ENCODE measurements around the gene KRT76.

KRT76 gene

DNA sequence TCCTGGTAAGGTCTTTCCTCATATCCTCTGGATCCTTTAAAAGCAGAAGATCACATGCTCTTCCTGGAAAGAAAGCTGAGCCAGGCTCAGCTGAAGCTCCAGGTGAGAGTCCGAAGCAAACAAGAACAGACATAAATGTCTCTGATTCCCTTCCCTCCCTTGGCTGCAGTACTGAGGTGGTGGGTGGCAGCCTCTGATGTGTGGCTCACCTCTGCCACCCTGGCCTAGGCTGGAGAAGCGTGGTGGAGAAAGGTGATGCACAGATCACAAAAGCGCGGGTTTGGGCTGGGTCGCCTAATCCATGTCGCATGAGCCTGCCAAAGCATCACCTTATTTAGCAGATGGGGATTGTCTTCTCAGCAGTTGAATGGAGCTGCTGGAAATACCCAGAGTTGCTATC lies 2.8 kb upstream of the KRT76 start:
- TF ChIP-seq, protein P1, sequence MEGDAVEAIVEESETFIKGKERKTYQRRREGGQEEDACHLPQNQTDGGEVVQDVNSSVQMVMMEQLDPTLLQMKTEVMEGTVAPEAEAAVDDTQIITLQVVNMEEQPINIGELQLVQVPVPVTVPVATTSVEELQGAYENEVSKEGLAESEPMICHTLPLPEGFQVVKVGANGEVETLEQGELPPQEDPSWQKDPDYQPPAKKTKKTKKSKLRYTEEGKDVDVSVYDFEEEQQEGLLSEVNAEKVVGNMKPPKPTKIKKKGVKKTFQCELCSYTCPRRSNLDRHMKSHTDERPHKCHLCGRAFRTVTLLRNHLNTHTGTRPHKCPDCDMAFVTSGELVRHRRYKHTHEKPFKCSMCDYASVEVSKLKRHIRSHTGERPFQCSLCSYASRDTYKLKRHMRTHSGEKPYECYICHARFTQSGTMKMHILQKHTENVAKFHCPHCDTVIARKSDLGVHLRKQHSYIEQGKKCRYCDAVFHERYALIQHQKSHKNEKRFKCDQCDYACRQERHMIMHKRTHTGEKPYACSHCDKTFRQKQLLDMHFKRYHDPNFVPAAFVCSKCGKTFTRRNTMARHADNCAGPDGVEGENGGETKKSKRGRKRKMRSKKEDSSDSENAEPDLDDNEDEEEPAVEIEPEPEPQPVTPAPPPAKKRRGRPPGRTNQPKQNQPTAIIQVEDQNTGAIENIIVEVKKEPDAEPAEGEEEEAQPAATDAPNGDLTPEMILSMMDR (IDR thresholded peaks at IDR 0.05; ENCODE audit: low read depth, low read length) = no peak
- no peak for DNase-seq (ENCODE audit: low read depth, low spot score)
- in situ Hi-C loops (cut with HindIII; ENCODE audit: low sequenced_read_pairs) = no loop called here
- H3K4me3 ChIP-seq (ENCODE audit: low read depth, low read length) = no peak overlapping the region

DNA sequence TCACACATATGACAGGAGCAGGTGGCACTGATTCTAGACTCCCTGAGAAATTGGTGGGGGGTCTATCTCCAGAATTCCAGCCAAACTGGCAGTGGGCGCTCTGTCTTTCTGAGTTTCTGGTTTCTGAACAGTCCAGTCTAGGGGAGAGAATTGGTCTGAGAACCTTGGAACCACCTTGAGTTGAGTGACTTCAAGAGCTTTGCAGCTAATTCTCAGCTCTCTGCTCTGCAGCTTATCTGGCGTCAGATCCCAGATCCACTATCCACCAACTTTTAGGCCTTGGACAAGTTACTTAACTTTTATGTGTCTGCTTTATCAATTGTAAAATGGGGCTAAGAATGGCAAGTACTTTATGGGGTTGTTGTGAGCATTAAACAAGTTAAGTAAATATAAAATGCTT lies 1.7 kb upstream of the KRT76 start:
- H3K4me3 ChIP-seq (ENCODE audit: low read depth, low read length) = no peak overlapping the region
- no peak for DNase-seq (ENCODE audit: low read depth, low spot score)
- TF ChIP-seq, protein P1 (IDR thresholded peaks at IDR 0.05; ENCODE audit: low read depth, low read length) = no peak
- in situ Hi-C loops (cut with HindIII; ENCODE audit: low sequenced_read_pairs) = no loop called here

DNA sequence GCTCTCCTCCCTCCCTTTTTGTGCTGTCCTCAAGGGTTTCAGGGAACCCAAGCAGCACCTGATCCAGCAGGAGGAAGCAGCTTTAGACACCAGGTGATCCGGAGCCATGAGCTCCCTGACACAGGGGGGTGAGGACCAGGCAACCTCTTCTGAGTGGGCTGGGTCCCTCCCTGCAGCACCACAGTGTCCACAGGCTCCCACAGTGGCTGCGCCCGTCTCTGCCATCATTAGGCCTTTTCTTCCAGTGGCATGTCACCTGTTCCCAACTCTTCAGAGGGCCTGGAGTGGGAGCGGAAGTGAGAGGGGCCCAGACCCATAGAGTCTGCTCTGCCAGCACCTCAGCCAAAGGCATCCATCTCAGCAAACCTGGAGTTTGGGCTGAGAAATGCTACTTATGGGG lies 421 bp upstream of the KRT76 start:
- in situ Hi-C loops (cut with HindIII; ENCODE audit: low sequenced_read_pairs) = no loop called here
- H3K4me3 ChIP-seq (ENCODE audit: low read depth, low read length) = no peak overlapping the region
- DNase-seq (ENCODE audit: low read depth, low spot score) = no peak
- TF ChIP-seq, protein P1 (IDR thresholded peaks at IDR 0.05; ENCODE audit: low read depth, low read length) = no peak

DNA sequence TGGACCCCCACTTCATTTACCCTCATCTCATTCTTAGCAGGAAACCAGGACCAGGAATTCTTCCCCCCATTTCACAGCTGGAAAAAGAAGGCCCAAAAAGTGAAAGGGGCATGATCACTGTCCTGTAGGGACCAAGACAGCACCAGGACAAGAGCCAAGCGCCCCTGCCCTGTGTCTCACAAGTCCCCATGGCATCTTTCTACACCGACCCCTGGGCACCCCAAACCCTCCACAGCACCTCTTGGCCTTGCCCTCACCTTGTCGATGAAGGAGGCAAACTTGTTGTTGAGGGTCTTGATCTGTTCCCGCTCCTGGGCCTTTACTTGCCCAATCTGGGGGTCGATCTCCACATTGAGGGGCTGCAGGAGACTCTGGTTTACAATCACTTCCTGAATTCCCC lies 710 bp downstream of the KRT76 start:
- no peak overlapping the region for H3K4me3 ChIP-seq (ENCODE audit: low read depth, low read length)
- in situ Hi-C loops (cut with HindIII; ENCODE audit: low sequenced_read_pairs) = no loop called here
- DNase-seq (ENCODE audit: low read depth, low spot score) = no peak
- TF ChIP-seq, protein P1 (IDR thresholded peaks at IDR 0.05; ENCODE audit: low read depth, low read length) = no peak

DNA sequence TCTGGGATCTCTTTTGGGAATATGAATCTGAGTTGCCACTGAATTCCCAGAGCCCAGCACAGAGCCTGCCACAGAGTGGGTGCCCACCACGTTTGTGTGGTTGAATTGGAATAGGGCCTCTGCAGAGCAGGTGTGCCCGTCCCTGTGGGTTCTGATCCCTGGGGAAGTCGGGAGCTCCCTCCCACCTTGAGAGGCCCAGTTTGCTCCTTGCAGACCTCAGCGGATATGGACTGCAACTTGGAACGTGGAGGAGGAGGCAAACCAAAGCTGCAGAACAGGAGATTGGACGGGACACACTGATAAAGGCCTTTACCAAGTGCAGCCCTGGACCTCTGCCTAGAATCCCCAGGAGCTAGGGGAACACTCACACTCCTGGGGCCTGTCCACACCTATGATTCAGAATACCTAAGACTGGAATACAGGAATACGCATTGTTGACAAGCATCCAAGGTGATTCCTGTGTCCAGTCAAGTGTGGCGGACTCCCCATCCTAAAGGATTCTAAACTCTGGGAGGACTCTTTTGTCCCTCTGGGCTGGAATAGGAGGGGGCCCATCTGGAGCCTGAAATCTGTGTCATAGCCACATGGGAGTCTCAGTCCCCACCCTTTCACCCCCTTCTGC lies 2.4 kb downstream of the KRT76 start:
- no peak overlapping the region for H3K4me3 ChIP-seq (ENCODE audit: low read depth, low read length)
- in situ Hi-C loops (cut with HindIII; ENCODE audit: low sequenced_read_pairs) = no loop called here
- TF ChIP-seq, protein P1 (IDR thresholded peaks at IDR 0.05; ENCODE audit: low read depth, low read length) = no peak
- DNase-seq (ENCODE audit: low read depth, low spot score) = no peak

DNA sequence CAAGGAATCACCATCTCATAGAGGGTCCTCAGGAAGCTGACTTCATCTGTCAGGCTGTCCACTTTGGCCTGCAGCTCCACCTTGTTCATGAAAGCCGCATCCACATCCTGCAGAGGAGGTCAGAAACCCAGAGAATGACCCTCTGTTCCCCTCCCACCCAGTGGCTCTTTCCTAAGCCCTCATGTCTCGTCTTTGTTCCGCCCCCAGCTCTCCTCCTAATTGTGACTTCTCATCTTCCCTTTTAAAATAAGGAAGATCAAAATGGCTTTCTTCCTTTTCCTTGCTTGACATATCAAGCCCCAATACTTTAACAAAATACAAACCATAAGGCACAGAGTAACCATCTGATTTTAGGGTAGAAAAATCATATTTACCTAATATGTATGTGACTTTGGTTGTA lies 4.4 kb downstream of the KRT76 start:
- no peak overlapping the region for H3K4me3 ChIP-seq (ENCODE audit: low read depth, low read length)
- in situ Hi-C loops (cut with HindIII; ENCODE audit: low sequenced_read_pairs) = no loop called here
- no peak for DNase-seq (ENCODE audit: low read depth, low spot score)
- TF ChIP-seq, protein P1 (IDR thresholded peaks at IDR 0.05; ENCODE audit: low read depth, low read length) = no peak

DNA sequence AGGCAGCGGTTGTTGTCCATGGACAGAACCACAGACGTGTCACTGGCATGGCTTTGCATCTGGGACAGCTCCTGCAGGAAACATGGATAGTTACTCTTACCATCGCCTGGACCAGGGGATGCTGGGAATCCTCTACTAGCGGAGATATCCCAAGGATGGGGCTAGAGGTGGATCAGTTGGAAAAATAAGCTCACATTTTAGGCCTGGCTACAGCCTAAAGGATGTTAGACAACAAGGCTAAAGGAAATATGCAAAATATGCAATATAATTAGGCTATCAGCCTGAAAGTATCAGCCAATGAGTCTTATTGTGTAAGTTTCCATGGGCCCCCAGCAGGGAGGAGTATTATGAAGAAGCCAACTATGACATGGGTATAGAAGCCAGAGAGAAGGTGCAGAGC lies 5.0 kb downstream of the KRT76 start:
- H3K4me3 ChIP-seq (ENCODE audit: low read depth, low read length) = no peak overlapping the region
- in situ Hi-C loops (cut with HindIII; ENCODE audit: low sequenced_read_pairs) = no loop called here
- TF ChIP-seq, protein P1 (IDR thresholded peaks at IDR 0.05; ENCODE audit: low read depth, low read length) = no peak
- no peak for DNase-seq (ENCODE audit: low read depth, low spot score)
